WTC11 (cell line): ENCODE results near the gene KCTD16. TPM values are rescaled to one million over a fixed set of nuclear protein-coding genes. Genes with fewer than 3 reads are reported as not detected.

ENCODE experiments used
- ATAC-seq: fragments of 200-7000 bp; cut with Tn5 transposase; 2 replicates; pipeline ENCODE4 v1.10.0; 2021; ENCODE audit warnings: mild to moderate bottlenecking, moderate library complexity
- CTCF ChIA-PET: fragments of 300-600 bp; sonication (Branson Sonifier 250); formaldehyde crosslinking; loops from one replicate; lab custom pipeline; 2021; ENCODE audit warnings: antibody characterized with exemption; lab: Charles Lee
- POLR2A ChIA-PET: fragments of 350-600 bp; sonication (Branson Sonifier 250); formaldehyde crosslinking; loops from one replicate; lab custom pipeline; 2021; ENCODE audit warnings: antibody characterized with exemption; lab: Charles Lee
- DNase-seq: peaks from one replicate; pipeline ENCODE4 v3.0.0; 2021; ENCODE audit warnings: low spot score
- H3K27ac Mint-ChIP-seq: 2 replicates; pipeline ENCODE4 v1.8.0; 2021; ENCODE audit warnings: mixed read lengths
- H3K27me3 Mint-ChIP-seq: 2 replicates; pipeline ENCODE4 v1.8.0; 2021; ENCODE audit warnings: low read depth, mild to moderate bottlenecking, moderate library complexity, mixed read lengths
- H3K36me3 Mint-ChIP-seq: 2 replicates; pipeline ENCODE4 v1.8.0; 2021; ENCODE audit warnings: mixed read lengths
- H3K4me1 Mint-ChIP-seq: 2 replicates; pipeline ENCODE4 v1.8.0; 2022; ENCODE audit warnings: mixed read lengths
- H3K4me3 Mint-ChIP-seq: 2 replicates; pipeline ENCODE4 v1.8.0; 2021; ENCODE audit warnings: mild to moderate bottlenecking, moderate library complexity, mixed read lengths
- H3K9me3 Mint-ChIP-seq: 2 replicates; pipeline ENCODE4 v1.8.0; 2021; ENCODE audit warnings: mixed read lengths
- CREM ChIP-seq: sonication (generic); formaldehyde crosslinking; IDR thresholded peaks from 2 replicates; pipeline ENCODE4 v1.8.1; 2022; ENCODE audit warnings: mild to moderate bottlenecking, missing genetic modification reagents, moderate library complexity
- ESRRA ChIP-seq: sonication (generic); formaldehyde crosslinking; IDR thresholded peaks from 2 replicates; pipeline ENCODE4 v1.8.1; 2022; ENCODE audit warnings: mild to moderate bottlenecking, missing genetic modification reagents, borderline replicate concordance
- ETV6 ChIP-seq: sonication (generic); formaldehyde crosslinking; IDR thresholded peaks from 2 replicates; pipeline ENCODE4 v1.8.1; 2022; ENCODE audit warnings: mild to moderate bottlenecking, missing genetic modification reagents
- FOXJ3 ChIP-seq: sonication (generic); formaldehyde crosslinking; IDR thresholded peaks from 2 replicates; pipeline ENCODE4 v1.9.0; 2021; ENCODE audit warnings: missing genetic modification reagents, mild to moderate bottlenecking, borderline replicate concordance
- GRHL2 ChIP-seq: fragments of 250-450 bp; sonication (Bioruptor Pico); IDR thresholded peaks from 2 replicates; pipeline ENCODE4 v1.8.0; 2022; ENCODE audit warnings: mild to moderate bottlenecking, moderate library complexity; ENCODE audit not compliant: insufficient replicate concordance, severe bottlenecking
- KAT7 ChIP-seq: sonication (generic); formaldehyde crosslinking; IDR thresholded peaks from 2 replicates; pipeline ENCODE4 v1.8.1; 2023; ENCODE audit warnings: missing genetic modification reagents, mild to moderate bottlenecking, borderline replicate concordance
- MYBL2 ChIP-seq: sonication (generic); formaldehyde crosslinking; IDR thresholded peaks from 2 replicates; pipeline ENCODE4 v1.8.1; 2023; ENCODE audit warnings: mild to moderate bottlenecking, moderate library complexity, missing genetic modification reagents
- NR1H2 ChIP-seq: sonication (generic); formaldehyde crosslinking; IDR thresholded peaks from 2 replicates; pipeline ENCODE4 v1.9.0; 2021; ENCODE audit warnings: mild to moderate bottlenecking, moderate library complexity, missing genetic modification reagents
- SMAD4 ChIP-seq: sonication (generic); formaldehyde crosslinking; IDR thresholded peaks from 2 replicates; pipeline ENCODE4 v1.8.0; 2022; ENCODE audit warnings: mild to moderate bottlenecking, missing genetic modification reagents
- SOX15 ChIP-seq: fragments of 250-450 bp; sonication (Bioruptor Pico); IDR thresholded peaks from 2 replicates; pipeline ENCODE4 v1.9.0; 2021; ENCODE audit warnings: mild to moderate bottlenecking
- ZBTB21 ChIP-seq: sonication (generic); formaldehyde crosslinking; IDR thresholded peaks from 2 replicates; pipeline ENCODE4 v1.8.1; 2023; ENCODE audit warnings: mild to moderate bottlenecking, missing genetic modification reagents, borderline replicate concordance
- ZNF317 ChIP-seq: sonication (generic); formaldehyde crosslinking; IDR thresholded peaks from 2 replicates; pipeline ENCODE4 v1.8.1; 2023; ENCODE audit warnings: low read depth, mild to moderate bottlenecking, moderate library complexity, missing genetic modification reagents, borderline replicate concordance
- total RNA-seq: library from RNA; stranded (reverse); gene quantifications from 3 replicates; pipeline ENCODE4 v1.2.3, GENCODE V29; 2021
- TF ChIP-seq, protein P1 (sequence below): fragments of 250-450 bp; sonication (Bioruptor Pico); IDR thresholded peaks from 2 replicates; pipeline ENCODE4 v1.8.0; 2021; ENCODE audit warnings: mild to moderate bottlenecking
- TF ChIP-seq, protein P2 (sequence below): fragments of 250-450 bp; sonication (Bioruptor Pico); IDR thresholded peaks from 2 replicates; pipeline ENCODE4 v1.9.0; 2021; ENCODE audit warnings: mild to moderate bottlenecking
- TF ChIP-seq, protein P3 (sequence below): sonication (generic); formaldehyde crosslinking; IDR thresholded peaks from 2 replicates; pipeline ENCODE4 v1.8.1; 2023; ENCODE audit warnings: mild to moderate bottlenecking, missing genetic modification reagents, moderate library complexity
- TF ChIP-seq, protein P4 (sequence below): fragments of 250-450 bp; sonication (Bioruptor Pico); IDR thresholded peaks from 2 replicates; pipeline ENCODE4 v1.9.0; 2021; ENCODE audit warnings: mild to moderate bottlenecking
- TF ChIP-seq, protein P5 (sequence below): sonication (generic); formaldehyde crosslinking; IDR thresholded peaks from 2 replicates; pipeline ENCODE4 v1.8.1; 2022; ENCODE audit warnings: mild to moderate bottlenecking, missing genetic modification reagents, moderate library complexity, borderline replicate concordance
- TF ChIP-seq, protein P6 (sequence below): sonication (generic); formaldehyde crosslinking; IDR thresholded peaks from 2 replicates; pipeline ENCODE4 v1.8.0; 2022; ENCODE audit warnings: missing genetic modification reagents

Gene KCTD16
- total RNA-seq, 1 experiment from 2014 or later: 0.20 TPM

DNA sequence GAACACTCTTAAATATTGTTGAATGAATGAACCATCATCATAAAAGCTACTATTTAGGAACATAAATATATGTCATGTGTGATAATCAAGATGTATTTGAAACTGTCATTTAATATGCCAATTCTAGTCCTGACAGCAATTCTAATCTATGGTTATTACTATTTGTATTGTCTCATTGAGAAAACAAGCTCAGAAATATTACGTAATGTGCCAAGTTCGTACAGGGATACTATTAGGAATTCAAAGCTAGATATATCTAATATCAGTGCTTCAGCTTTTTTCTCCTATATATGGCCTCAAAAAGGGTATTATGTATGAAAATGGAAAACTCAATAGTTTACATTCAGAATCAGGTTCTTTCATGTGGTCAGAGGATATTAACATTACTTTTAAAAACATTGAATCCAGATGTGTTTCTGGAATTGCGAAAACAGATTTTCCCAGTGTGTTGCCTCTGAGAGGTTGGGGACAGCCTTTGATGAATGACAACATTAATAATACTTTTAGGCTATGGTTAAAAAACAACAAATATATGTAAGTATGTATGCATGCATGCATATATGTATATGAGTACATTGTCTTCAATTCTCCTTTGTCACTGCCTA is 95.1 kb downstream of the KCTD16 start:
- peaks cover 5% of the 10 kb centered on the region; the same call in 1 of the 2 replicates for H3K36me3 Mint-ChIP-seq
- CTCF ChIA-PET: no interaction called here
- ATAC-seq (no peak), DNase-seq (no peak)
- H3K27ac Mint-ChIP-seq: no peak overlapping the region
- H3K27me3 Mint-ChIP-seq: no peaks in the 10 kb centered on the region
- no peak overlapping the region for H3K4me3 Mint-ChIP-seq
- peaks cover 6% of the 10 kb centered on the region for H3K9me3 Mint-ChIP-seq
- POLR2A ChIA-PET: no interaction called here
- peaks cover 23% of the 10 kb centered on the region for H3K4me1 Mint-ChIP-seq
- TF ChIP-seq, protein P1, sequence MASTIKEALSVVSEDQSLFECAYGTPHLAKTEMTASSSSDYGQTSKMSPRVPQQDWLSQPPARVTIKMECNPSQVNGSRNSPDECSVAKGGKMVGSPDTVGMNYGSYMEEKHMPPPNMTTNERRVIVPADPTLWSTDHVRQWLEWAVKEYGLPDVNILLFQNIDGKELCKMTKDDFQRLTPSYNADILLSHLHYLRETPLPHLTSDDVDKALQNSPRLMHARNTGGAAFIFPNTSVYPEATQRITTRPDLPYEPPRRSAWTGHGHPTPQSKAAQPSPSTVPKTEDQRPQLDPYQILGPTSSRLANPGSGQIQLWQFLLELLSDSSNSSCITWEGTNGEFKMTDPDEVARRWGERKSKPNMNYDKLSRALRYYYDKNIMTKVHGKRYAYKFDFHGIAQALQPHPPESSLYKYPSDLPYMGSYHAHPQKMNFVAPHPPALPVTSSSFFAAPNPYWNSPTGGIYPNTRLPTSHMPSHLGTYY: no peak
- TF ChIP-seq, protein P2, sequence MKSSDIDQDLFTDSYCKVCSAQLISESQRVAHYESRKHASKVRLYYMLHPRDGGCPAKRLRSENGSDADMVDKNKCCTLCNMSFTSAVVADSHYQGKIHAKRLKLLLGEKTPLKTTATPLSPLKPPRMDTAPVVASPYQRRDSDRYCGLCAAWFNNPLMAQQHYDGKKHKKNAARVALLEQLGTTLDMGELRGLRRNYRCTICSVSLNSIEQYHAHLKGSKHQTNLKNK: no peak
- no peak for TF ChIP-seq SOX15 (CRISPR knock-in tag)
- no peak for TF ChIP-seq SMAD4 (CRISPR knock-in tag)
- no peak for TF ChIP-seq ESRRA
- no peak for TF ChIP-seq FOXJ3 (CRISPR knock-in tag)
- no peak for TF ChIP-seq MYBL2 (CRISPR knock-in tag)
- TF ChIP-seq, protein P3, sequence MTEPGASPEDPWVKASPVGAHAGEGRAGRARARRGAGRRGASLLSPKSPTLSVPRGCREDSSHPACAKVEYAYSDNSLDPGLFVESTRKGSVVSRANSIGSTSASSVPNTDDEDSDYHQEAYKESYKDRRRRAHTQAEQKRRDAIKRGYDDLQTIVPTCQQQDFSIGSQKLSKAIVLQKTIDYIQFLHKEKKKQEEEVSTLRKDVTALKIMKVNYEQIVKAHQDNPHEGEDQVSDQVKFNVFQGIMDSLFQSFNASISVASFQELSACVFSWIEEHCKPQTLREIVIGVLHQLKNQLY (CRISPR knock-in tag): no peak
- no peak for TF ChIP-seq CREM (CRISPR knock-in tag)
- TF ChIP-seq KAT7 (CRISPR knock-in tag): no peak
- TF ChIP-seq, protein P4, sequence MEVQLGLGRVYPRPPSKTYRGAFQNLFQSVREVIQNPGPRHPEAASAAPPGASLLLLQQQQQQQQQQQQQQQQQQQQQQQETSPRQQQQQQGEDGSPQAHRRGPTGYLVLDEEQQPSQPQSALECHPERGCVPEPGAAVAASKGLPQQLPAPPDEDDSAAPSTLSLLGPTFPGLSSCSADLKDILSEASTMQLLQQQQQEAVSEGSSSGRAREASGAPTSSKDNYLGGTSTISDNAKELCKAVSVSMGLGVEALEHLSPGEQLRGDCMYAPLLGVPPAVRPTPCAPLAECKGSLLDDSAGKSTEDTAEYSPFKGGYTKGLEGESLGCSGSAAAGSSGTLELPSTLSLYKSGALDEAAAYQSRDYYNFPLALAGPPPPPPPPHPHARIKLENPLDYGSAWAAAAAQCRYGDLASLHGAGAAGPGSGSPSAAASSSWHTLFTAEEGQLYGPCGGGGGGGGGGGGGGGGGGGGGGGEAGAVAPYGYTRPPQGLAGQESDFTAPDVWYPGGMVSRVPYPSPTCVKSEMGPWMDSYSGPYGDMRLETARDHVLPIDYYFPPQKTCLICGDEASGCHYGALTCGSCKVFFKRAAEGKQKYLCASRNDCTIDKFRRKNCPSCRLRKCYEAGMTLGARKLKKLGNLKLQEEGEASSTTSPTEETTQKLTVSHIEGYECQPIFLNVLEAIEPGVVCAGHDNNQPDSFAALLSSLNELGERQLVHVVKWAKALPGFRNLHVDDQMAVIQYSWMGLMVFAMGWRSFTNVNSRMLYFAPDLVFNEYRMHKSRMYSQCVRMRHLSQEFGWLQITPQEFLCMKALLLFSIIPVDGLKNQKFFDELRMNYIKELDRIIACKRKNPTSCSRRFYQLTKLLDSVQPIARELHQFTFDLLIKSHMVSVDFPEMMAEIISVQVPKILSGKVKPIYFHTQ (CRISPR knock-in tag): no peak
- no peak for TF ChIP-seq GRHL2 (CRISPR knock-in tag)
- no peak for TF ChIP-seq ZBTB21 (CRISPR knock-in tag)
- TF ChIP-seq, protein P5, sequence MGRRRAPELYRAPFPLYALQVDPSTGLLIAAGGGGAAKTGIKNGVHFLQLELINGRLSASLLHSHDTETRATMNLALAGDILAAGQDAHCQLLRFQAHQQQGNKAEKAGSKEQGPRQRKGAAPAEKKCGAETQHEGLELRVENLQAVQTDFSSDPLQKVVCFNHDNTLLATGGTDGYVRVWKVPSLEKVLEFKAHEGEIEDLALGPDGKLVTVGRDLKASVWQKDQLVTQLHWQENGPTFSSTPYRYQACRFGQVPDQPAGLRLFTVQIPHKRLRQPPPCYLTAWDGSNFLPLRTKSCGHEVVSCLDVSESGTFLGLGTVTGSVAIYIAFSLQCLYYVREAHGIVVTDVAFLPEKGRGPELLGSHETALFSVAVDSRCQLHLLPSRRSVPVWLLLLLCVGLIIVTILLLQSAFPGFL: no peak
- TF ChIP-seq, all 79 proteins: peak for 0

DNA sequence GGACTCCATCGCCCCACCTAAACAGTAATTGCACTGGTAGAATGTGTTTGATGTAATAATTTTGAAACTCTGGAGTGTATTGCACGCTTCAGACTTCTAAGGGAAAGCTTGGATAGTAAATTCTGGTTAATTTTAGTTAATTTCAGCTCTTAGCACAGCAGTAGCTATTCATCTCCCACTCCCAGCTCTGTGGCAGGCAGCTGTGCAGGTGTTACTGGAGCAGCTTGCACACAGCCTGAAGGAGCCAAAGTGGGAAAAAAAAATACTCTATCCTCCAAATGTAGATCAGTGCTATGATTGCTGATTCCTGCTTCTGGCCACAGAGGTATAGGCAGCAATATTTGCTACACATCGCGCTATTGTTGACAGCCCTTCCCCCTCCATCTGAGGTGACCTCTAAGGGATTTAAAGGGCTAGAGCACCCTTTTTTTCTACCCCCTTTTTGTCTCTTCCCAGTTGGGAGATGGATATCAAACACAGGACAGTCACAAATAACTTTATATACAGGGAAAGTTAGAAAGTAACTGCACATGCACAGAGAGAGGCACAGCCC is 97.4 kb downstream of the KCTD16 start:
- no peaks in the 10 kb centered on the region; the same call in 1 of the 2 replicates for H3K27me3 Mint-ChIP-seq
- TF ChIP-seq, protein P6, sequence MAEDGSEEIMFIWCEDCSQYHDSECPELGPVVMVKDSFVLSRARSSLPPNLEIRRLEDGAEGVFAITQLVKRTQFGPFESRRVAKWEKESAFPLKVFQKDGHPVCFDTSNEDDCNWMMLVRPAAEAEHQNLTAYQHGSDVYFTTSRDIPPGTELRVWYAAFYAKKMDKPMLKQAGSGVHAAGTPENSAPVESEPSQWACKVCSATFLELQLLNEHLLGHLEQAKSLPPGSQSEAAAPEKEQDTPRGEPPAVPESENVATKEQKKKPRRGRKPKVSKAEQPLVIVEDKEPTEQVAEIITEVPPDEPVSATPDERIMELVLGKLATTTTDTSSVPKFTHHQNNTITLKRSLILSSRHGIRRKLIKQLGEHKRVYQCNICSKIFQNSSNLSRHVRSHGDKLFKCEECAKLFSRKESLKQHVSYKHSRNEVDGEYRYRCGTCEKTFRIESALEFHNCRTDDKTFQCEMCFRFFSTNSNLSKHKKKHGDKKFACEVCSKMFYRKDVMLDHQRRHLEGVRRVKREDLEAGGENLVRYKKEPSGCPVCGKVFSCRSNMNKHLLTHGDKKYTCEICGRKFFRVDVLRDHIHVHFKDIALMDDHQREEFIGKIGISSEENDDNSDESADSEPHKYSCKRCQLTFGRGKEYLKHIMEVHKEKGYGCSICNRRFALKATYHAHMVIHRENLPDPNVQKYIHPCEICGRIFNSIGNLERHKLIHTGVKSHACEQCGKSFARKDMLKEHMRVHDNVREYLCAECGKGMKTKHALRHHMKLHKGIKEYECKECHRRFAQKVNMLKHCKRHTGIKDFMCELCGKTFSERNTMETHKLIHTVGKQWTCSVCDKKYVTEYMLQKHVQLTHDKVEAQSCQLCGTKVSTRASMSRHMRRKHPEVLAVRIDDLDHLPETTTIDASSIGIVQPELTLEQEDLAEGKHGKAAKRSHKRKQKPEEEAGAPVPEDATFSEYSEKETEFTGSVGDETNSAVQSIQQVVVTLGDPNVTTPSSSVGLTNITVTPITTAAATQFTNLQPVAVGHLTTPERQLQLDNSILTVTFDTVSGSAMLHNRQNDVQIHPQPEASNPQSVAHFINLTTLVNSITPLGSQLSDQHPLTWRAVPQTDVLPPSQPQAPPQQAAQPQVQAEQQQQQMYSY (CRISPR knock-in tag): no peak
- no peak for TF ChIP-seq NR1H2
- TF ChIP-seq ETV6 (CRISPR knock-in tag): no peak
- no peak for TF ChIP-seq ZNF317
- POLR2A ChIA-PET: no interaction called here
- ATAC-seq: peak; percentile 34; the same call in 1 of the 2 replicates
- peaks cover 14% of the 10 kb centered on the region for H3K9me3 Mint-ChIP-seq
- peaks cover 5% of the 10 kb centered on the region; the same call in 1 of the 2 replicates for H3K36me3 Mint-ChIP-seq
- H3K27ac Mint-ChIP-seq: no peak overlapping the region
- CTCF ChIA-PET: no interaction called here
- peaks cover 20% of the 10 kb centered on the region for H3K4me1 Mint-ChIP-seq
- no peak for DNase-seq
- peak overlapping the region; percentile 10; the same call in 1 of the 2 replicates for H3K4me3 Mint-ChIP-seq
